LNCaP clone FGC (cell line): ENCODE data around the gene FBXO40.
"Not testable (repeated sequence)": the region's sequence is repeated elsewhere in the genome, so short reads cannot be mapped to it uniquely, and the experiment has no call there.

Source experiments
- DNase-seq: peaks from one replicate; pipeline ENCODE4 v3.0.0-alpha.2; 2011; ENCODE audit warnings: low read depth
- H3K4me3 ChIP-seq: 2 replicates; pipeline ENCODE4 v1.5.1; 2011; ENCODE audit warnings: mild to moderate bottlenecking, low read depth, low read length, control low read depth
- TF ChIP-seq, protein P1 (sequence below): IDR thresholded peaks from 2 replicates; pipeline ENCODE4 v1.5.1; 2012; ENCODE audit warnings: mild to moderate bottlenecking; ENCODE audit not compliant: control insufficient read depth, insufficient read depth; ENCODE audit errors: extremely low read depth

FBXO40 gene

DNA sequence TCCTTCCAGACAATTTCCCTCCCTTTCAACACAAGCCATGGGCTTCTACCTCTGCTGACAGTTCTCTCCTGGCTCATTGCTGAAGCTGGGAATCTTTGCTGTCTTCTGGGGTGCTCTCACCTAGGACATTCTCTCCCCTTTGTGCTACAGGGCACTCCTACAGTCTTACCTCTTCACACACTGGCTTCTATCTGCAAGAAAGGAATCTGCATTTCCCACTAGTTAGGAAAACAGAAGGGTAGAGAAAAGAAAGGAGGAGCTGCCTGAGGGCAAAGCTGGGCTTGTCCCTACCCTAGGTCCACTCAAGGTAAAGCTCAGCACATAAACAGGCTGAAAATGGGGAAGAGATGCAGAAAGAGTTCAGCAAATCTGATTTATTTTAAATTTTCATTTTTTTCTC is 31.0 kb upstream of the FBXO40 start:
- DNase-seq: no peak
- no peak overlapping the region for H3K4me3 ChIP-seq
- TF ChIP-seq, protein P1, sequence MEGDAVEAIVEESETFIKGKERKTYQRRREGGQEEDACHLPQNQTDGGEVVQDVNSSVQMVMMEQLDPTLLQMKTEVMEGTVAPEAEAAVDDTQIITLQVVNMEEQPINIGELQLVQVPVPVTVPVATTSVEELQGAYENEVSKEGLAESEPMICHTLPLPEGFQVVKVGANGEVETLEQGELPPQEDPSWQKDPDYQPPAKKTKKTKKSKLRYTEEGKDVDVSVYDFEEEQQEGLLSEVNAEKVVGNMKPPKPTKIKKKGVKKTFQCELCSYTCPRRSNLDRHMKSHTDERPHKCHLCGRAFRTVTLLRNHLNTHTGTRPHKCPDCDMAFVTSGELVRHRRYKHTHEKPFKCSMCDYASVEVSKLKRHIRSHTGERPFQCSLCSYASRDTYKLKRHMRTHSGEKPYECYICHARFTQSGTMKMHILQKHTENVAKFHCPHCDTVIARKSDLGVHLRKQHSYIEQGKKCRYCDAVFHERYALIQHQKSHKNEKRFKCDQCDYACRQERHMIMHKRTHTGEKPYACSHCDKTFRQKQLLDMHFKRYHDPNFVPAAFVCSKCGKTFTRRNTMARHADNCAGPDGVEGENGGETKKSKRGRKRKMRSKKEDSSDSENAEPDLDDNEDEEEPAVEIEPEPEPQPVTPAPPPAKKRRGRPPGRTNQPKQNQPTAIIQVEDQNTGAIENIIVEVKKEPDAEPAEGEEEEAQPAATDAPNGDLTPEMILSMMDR: no peak

DNA sequence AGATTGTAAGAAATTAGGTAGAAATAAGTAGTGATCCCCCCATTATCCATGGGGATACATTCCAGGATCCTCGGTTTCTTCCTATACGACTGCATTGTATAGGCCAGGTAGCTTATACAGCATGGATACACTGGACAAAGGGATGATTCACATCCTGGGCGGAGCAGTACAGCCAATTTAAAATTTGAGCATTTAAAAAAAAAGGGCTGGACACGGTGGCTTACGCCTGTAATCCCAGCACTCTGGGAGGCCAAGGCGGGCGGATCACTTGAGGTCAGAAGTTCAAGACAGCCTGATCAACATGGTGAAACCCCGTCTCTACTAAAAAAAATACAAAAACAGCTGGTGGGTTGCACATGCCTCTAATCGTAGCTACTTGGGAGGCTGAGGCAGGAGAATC is 26.4 kb upstream of the FBXO40 start:
- TF ChIP-seq, protein P1: no peak
- H3K4me3 ChIP-seq: no peak overlapping the region
- DNase-seq: no peak

DNA sequence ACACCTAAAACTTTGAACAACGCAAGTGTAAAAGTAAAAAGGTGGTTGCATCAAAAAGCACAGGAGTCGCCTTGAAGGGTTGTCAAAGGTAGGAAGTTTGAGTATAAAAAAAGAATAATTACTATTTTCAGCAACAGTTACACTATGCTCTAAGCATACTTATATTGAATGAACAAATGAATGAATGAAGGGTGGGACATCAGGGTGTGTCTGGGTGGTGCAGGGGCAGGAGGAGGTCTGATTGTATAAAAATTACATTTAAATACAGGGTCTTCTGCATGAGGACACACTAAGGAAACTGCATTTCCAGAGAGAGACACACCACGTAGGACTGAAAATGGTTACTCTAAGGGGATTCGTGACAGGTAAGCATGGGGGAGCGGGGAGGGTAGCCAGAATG is 25.5 kb upstream of the FBXO40 start, which contains the start of gene ARGFX:
TSS of gene ARGFX (plus strand) at position 301 of the 400 bp plus-strand sequence. CDS start 2,765 bp downstream, outside the sequence.
- H3K4me3 ChIP-seq: no peak within 1 kb of the TSS
- DNase-seq: no peak
- TF ChIP-seq, protein P1: no peak

DNA sequence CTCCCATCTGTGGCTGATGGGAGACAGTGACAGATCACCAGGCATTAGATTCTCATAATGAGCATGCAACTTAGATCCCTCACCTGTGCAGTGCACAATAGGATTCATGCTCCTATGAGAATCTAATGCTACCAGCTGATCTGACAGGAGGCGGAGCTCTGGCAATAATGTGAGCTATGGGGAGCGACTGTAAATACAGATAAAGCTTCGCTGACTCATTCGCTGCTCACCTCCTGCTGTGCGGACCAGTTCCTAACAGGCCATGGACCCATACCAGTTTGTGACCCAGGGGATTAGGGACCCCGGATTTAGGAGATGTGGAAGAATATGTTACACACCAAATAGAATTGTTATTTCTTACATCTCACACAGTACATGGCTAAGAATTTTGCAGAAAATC is 18.7 kb upstream of the FBXO40 start:
- H3K4me3 ChIP-seq: no peak overlapping the region
- peak; percentile 66 for DNase-seq
- TF ChIP-seq, protein P1: no peak

DNA sequence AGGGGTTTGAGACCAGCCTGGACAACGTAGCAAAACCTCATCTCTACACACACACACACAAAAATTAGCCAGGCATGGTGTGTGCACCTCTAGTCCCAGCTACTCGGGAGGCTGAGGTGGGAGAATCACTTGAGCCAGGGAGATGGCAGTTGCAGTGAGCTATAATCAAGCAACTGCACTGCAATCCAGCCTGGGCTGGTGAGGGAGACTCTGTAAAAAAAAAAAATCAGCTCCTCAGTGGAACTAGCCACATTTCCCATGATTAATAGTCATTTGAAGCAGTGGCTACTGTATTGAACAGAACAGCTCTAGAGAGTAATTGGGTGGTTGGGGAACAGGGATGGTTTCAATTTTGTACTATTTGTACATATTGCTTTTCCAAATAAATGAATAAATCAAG is 11.5 kb upstream of the FBXO40 start:
- no peak for DNase-seq
- no peak overlapping the region for H3K4me3 ChIP-seq
- TF ChIP-seq, protein P1: no peak

DNA sequence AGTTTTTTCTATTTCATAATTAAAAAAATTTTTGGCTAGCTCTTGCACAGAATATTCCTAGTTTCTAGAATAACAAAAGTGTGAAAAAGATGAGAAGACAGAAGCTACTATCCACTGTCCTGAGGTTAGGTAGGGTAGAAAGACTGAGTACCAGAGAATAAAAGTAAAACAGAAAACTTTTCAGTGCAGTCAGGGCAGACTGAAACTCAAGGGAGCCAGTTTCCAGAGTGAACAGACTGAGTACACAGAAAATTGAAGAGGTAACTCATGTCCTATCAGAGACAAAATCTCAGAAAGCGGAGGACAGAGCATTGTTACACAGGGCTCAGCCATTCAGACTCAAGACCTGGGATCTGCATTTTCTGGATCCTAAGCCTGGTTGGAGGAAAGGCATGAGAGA is 8.8 kb upstream of the FBXO40 start:
- TF ChIP-seq, protein P1: no peak
- H3K4me3 ChIP-seq: no peak overlapping the region
- no peak for DNase-seq

DNA sequence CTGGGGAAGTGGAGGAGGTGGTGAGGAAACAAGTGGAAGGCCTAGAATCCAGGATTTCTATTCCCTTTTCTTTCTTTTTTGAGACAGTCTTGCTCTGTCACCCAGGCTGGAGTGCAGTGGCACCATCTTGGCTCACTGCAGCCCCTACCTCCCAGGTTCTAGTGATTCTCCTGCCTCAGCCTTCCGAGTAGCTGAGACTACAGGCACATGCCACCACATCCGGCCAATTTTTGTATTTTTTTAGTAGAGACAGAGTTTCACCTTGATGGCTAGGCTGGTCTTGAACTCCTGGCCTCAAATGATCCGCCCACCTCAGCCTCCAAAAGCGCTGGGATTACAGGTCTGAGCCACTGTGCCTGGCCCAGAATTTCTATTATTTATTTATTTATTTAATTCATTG is 627 bp downstream of the FBXO40 start:
- not testable (repeated sequence) for DNase-seq, H3K4me3 ChIP-seq
